Measurements from ENCODE around the gene RNF5. TPM values are rescaled to one million over a fixed set of nuclear protein-coding genes. Genes with fewer than 3 reads are reported as not detected.
A peak's percentile ranks its signal among the peaks of the same experiment; 100 is the strongest.

Gene RNF5
- total RNA-seq, 3 donors from 2014 or later (not counting 1 experiment from before 2014, with no cell fraction given): 35.1 to 39.2 (median 36.6) TPM

DNA sequence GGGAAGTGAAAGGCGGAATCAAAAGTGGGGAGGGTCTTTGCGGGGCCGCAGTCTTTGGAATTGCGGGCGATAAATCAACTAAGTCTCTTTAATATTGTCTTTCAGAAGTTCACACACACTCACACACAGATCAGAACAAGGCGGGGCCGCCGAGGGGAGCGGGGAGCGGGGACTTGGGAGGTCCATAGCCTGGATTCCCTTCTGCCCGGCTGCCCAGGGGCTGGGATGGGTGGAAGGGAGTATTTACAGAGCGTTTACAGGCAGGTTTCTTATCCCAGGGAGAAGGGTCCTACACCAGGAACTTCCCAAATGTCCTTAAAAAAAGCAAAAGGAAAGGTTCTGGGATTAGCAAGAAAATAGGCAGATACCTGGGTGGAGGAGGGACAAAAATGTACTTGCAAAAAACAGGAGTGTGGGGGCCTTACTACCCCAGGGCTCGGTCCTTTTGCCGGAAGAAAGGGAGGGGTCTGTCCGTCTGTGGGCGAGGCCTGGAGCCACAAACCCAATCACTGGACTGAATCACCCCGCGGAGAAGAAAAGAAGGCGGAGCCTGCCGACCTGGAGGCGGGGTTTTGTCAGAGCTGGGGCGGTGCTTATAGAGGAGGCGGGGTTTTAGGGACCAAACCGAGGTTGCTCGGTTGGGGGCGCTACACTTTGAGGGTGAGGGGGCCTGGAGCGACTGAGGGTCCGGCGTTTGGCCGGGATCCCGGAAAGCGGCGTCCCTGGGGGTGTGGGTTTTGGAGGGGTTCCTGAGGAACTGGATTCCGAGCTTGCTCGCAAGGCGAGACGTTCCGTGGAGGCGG lies 29.7 kb upstream of the RNF5 start:
- H3K4me3 ChIP-seq (ENCODE audit: low read length): peak overlapping the region; percentile 29
- H3K27me3 Mint-ChIP-seq (ENCODE audit: low read depth in 2 of 2): peaks cover 20 to 37% of the 10 kb centered on the region in 2 donors
- peaks cover 3% of the 10 kb centered on the region for H3K9me3 ChIP-seq (ENCODE audit: control insufficient read depth, insufficient read depth, low read length)
- no peaks in the 10 kb centered on the region for H3K36me3 ChIP-seq (ENCODE audit: control insufficient read depth, insufficient read depth, low read length)
- TF ChIP-seq, protein P1, sequence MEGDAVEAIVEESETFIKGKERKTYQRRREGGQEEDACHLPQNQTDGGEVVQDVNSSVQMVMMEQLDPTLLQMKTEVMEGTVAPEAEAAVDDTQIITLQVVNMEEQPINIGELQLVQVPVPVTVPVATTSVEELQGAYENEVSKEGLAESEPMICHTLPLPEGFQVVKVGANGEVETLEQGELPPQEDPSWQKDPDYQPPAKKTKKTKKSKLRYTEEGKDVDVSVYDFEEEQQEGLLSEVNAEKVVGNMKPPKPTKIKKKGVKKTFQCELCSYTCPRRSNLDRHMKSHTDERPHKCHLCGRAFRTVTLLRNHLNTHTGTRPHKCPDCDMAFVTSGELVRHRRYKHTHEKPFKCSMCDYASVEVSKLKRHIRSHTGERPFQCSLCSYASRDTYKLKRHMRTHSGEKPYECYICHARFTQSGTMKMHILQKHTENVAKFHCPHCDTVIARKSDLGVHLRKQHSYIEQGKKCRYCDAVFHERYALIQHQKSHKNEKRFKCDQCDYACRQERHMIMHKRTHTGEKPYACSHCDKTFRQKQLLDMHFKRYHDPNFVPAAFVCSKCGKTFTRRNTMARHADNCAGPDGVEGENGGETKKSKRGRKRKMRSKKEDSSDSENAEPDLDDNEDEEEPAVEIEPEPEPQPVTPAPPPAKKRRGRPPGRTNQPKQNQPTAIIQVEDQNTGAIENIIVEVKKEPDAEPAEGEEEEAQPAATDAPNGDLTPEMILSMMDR (IDR thresholded peaks at IDR 0.05): peak; percentile 50
- intact Hi-C loops (cut with micrococcal nuclease): loop anchor here (1.0 to 2.0 kb wide), 2 partner anchors 18 to 28 kb away; partner anchors contain the start of genes AGPAT1 and FKBPL
- H3K9me3 Mint-ChIP-seq: no peaks in the 10 kb centered on the region
- H3K4me1 Mint-ChIP-seq: peaks cover 32 to 52% of the 10 kb centered on the region in 2 donors
- no peaks in the 10 kb centered on the region for H3K36me3 Mint-ChIP-seq
- H3K27ac Mint-ChIP-seq: peak overlapping the region; percentile 80 to 91
- H3K4me1 ChIP-seq (ENCODE audit: control insufficient read depth, insufficient read depth, low read length): peaks cover 32% of the 10 kb centered on the region
- 11% methylated on average over 35 of the region's 39 CpGs for WGBS (ENCODE audit: insufficient coverage)
- ATAC-seq: peak; percentile 90 to 94 (median 94)
- H3K27me3 ChIP-seq (ENCODE audit: control insufficient read depth, insufficient read depth, low read length): peaks cover 21% of the 10 kb centered on the region
- peak; percentile 78 to 86 for DNase-seq
- peak overlapping the region; percentile 8 for H3K27ac ChIP-seq (ENCODE audit: low read length)
- peak overlapping the region; percentile 91 for H3K4me3 Mint-ChIP-seq

DNA sequence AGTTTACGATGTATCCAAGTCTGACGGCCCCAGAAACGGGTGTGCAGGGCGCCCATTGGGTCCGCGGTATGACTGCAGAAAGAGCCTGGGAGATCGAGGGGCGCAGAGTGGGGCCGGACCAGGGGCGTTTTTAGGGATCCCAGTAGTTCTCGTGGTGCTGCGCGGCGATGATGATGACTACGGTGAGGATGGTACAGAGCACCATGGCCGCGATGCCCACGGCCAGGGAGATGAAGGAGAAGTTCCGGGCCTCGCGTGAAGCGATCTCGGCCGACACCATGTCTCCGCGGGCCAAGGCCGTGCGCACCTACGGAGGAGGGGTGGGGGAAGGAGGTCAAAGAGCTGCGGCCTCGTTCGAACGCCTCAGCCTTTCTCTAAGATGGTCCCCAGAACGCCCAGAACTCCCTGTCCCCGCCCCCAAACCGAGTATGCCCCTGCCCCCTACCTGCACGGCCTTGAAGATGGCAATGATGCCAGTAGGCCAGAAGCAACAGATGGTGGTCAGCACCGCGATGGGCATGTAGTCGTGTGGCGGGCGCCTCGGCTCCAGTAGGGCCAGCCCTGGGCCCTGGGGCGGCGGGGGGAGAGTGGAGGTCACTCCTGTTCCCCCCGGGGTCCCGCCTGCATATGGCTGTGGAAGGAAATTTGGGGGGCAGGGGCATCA lies 29.0 kb upstream of the RNF5 start:
- TF ChIP-seq, protein P1 (IDR thresholded peaks at IDR 0.05): no peak
- 44% methylated on average over 47 of the region's 47 CpGs for WGBS (ENCODE audit: insufficient coverage)
- no peaks in the 10 kb centered on the region for H3K36me3 Mint-ChIP-seq
- ATAC-seq (peak; percentile 3 to 28 (median 19)), DNase-seq (peak in 1 of 2 donors; percentile 32)
- Histone ChIP-seq H3K36me3 (ENCODE audit: control insufficient read depth, insufficient read depth, low read length) (no peaks in the 10 kb centered on the region), H3K27me3 (ENCODE audit: control insufficient read depth, insufficient read depth, low read length) (peaks cover 21% of the 10 kb centered on the region), H3K27ac (ENCODE audit: low read length) (peak overlapping the region; percentile 8), H3K4me3 (ENCODE audit: low read length) (peak overlapping the region; percentile 29), H3K4me1 (ENCODE audit: control insufficient read depth, insufficient read depth, low read length) (peaks cover 40% of the 10 kb centered on the region), H3K9me3 (ENCODE audit: control insufficient read depth, insufficient read depth, low read length) (peaks cover 3% of the 10 kb centered on the region)
- intact Hi-C loops (cut with micrococcal nuclease): loop anchor here (2.0 kb wide), 1 partner anchor 18 kb away; the partner anchor contains the start of gene FKBPL
- H3K9me3 Mint-ChIP-seq: no peaks in the 10 kb centered on the region
- H3K27me3 Mint-ChIP-seq (ENCODE audit: low read depth in 2 of 2): peaks cover 20 to 37% of the 10 kb centered on the region in 2 donors
- H3K4me1 Mint-ChIP-seq: peaks cover 39 to 59% of the 10 kb centered on the region in 2 donors
- H3K27ac Mint-ChIP-seq: peak overlapping the region; percentile 80 to 91
- peak overlapping the region; percentile 91 for H3K4me3 Mint-ChIP-seq

DNA sequence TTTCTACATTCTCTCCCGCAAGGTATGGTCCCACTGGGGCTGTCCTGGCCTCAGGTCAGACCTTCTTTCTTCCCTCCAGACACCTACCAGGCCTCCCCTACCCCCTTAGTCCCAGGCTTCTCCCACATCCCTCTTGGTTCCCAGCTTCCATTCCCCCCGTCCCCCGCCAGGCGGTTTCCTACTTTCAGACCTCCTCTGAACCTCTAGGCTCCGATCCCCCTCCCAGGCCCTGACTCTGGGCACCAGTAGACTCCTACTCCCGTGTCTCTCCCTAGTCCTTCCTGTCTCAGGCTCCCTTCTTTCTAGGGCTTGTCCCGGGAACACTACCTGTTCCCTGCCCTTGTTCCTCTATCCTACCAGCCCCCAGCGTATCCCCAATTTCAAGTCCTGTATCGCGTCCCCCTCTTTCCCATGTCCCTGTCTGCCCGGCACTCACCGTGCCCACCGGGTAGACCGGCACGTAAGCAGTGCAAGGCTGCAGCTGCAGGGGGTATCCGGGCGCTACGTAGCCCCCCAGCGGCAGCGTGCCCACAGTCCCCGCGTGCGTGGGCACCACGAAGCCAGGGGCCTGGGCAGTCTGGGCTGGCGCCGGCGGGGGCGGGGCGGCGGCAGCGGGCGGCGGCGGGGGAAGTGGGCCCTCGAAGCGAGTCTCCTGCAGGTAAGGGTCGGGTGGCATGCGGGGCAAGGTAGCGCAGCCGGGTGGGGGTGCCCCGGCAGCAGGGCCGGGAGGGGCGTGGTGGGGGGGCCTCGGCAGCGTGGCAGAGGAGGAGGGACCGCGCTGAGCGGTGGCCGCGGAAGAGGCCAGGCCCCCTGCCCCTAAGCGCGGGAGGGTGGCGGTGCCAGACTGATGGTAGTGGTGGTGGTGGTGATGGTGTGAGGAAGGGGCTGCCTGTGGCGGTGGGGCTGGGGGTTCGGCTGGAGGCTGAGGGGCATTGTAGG lies 28.0 kb upstream of the RNF5 start:
- peaks cover 3% of the 10 kb centered on the region for H3K9me3 ChIP-seq (ENCODE audit: control insufficient read depth, insufficient read depth, low read length)
- H3K9me3 Mint-ChIP-seq: no peaks in the 10 kb centered on the region
- H3K36me3 ChIP-seq (ENCODE audit: control insufficient read depth, insufficient read depth, low read length): no peaks in the 10 kb centered on the region
- peaks cover 48 to 69% of the 10 kb centered on the region in 2 donors for H3K4me1 Mint-ChIP-seq
- no peaks in the 10 kb centered on the region for H3K36me3 Mint-ChIP-seq
- peak overlapping the region; percentile 52 for H3K4me3 Mint-ChIP-seq
- peaks cover 20 to 37% of the 10 kb centered on the region in 2 donors for H3K27me3 Mint-ChIP-seq (ENCODE audit: low read depth in 2 of 2)
- DNase-seq: no peak
- intact Hi-C loops (cut with micrococcal nuclease): loop anchor here (2.0 kb wide), 1 partner anchor 19 kb away; the partner anchor contains the start of gene FKBPL
- H3K27me3 ChIP-seq (ENCODE audit: control insufficient read depth, insufficient read depth, low read length): peaks cover 21% of the 10 kb centered on the region
- peaks cover 49% of the 10 kb centered on the region for H3K4me1 ChIP-seq (ENCODE audit: control insufficient read depth, insufficient read depth, low read length)
- H3K27ac ChIP-seq (ENCODE audit: low read length): no peak overlapping the region
- no peak overlapping the region for H3K4me3 ChIP-seq (ENCODE audit: low read length)
- ATAC-seq: no peak
- TF ChIP-seq, protein P1 (IDR thresholded peaks at IDR 0.05): no peak
- H3K27ac Mint-ChIP-seq: peak overlapping the region; percentile 23 to 98
- 51% methylated on average over 55 of the region's 55 CpGs for WGBS (ENCODE audit: insufficient coverage)

Measured in natural killer cell (primary cell).